K562 (cell line): ENCODE measurements around the gene APBA2. TPM values are rescaled to one million over a fixed set of nuclear protein-coding genes. Genes with fewer than 3 reads are reported as not detected.

Source experiments
- ATAC-seq: fragments of 200-7000 bp; cut with Tn5 transposase; 3 replicates; pipeline ENCODE4 v1.9.1; 2020; ENCODE audit warnings: moderate library complexity
- BruUV-seq: library from RNA; stranded (reverse); fragments of 400-500 nt; replicated peaks from 2 replicates; lab custom pipeline; 2021; lab: Mats Ljungman, UMichigan
- CTCF ChIA-PET: fragments of 300-600 bp; formaldehyde crosslinking; extraction: SDS; loops from one replicate; lab custom pipeline; 2021; ENCODE audit warnings: low intra/inter-chr PET ratio; lab: Yijun Ruan, JAX
- POLR2A ChIA-PET: fragments of 300-600, 350-650 bp; sonication (Branson Sonifier 250); formaldehyde crosslinking; extraction: SDS; loops from one replicate; lab custom pipeline; 2021; ENCODE audit warnings: antibody characterized with exemption, inconsistent platforms; lab: Yijun Ruan, JAX
- DNase-seq, 4 experiments: peaks; one replicate each; pipeline versions ENCODE4 v3.0.0 to v3.0.0-alpha.2; 2011 to 2018; ENCODE audit warnings: low spot score in 3 of 4, mixed read lengths in 3 of 4; ENCODE audit errors: extremely low read depth in 1 of 4
- FAIRE-seq: peaks from 2 replicates; lab custom pipeline; 2011; peaks lifted over from hg19 to GRCh38; lab: Jason Lieb, UNC
- H2AFZ ChIP-seq: 2 replicates; pipeline ENCODE4 v1.6.0; 2011; ENCODE audit warnings: low read depth, low read length, control low read depth, inconsistent platforms
- H3K27ac ChIP-seq: fragments of 200-600 bp; 3 replicates; pipeline ENCODE4 v1.8.0; 2011; ENCODE audit warnings: low read depth, mild to moderate bottlenecking, control low read depth, inconsistent platforms, low read length, moderate library complexity, mixed read lengths; ENCODE audit errors: extremely low read depth
- H3K27me3 ChIP-seq, 2 experiments: fragments of 300-600 bp in 1 of 2; 2 replicates in 1 of 2; 3 replicates in 1 of 2; pipeline versions ENCODE4 v1.6.0 to v1.8.0; 2011; ENCODE audit warnings: inconsistent platforms in 2 of 2, low read length in 2 of 2, mild to moderate bottlenecking in 1 of 2, mixed read lengths in 1 of 2, moderate library complexity in 1 of 2; ENCODE audit not compliant: control insufficient read depth in 2 of 2, insufficient read depth in 2 of 2
- H3K36me3 ChIP-seq: fragments of 300-600 bp; 3 replicates; pipeline ENCODE4 v1.8.0; 2011; ENCODE audit warnings: mild to moderate bottlenecking, low read length, inconsistent platforms; ENCODE audit not compliant: control insufficient read depth, insufficient read depth
- H3K4me1 ChIP-seq, 2 experiments: fragments of 200-600 bp in 1 of 2; replicated peaks in 1 of 2; 2 replicates in 1 of 2; 3 replicates in 1 of 2; pipeline versions ENCODE4 v1.5.1 to v1.8.0; 2011; ENCODE audit warnings: inconsistent platforms in 2 of 2, low read length in 2 of 2, mild to moderate bottlenecking in 1 of 2, mixed read lengths in 1 of 2, moderate library complexity in 1 of 2; ENCODE audit not compliant: control insufficient read depth in 2 of 2, insufficient read depth in 2 of 2
- H3K4me2 ChIP-seq: 2 replicates; pipeline ENCODE4 v1.6.1; 2011; ENCODE audit warnings: low read length, control low read depth, inconsistent platforms, mixed read lengths; ENCODE audit not compliant: insufficient read depth
- H3K4me3 ChIP-seq: fragments of 200-600 bp; sonication (generic), shearing (Covaris generic); 2 replicates; pipeline ENCODE4 v1.5.1; 2016; ENCODE audit warnings: control low read depth, inconsistent platforms
- H3K79me2 ChIP-seq: fragments of 200-600 bp; 3 replicates; pipeline ENCODE4 v1.8.0; 2011; ENCODE audit warnings: low read length, inconsistent platforms; ENCODE audit not compliant: control insufficient read depth, insufficient read depth
- H3K9ac ChIP-seq, 2 experiments: 2 replicates each; pipeline versions ENCODE4 v1.6.0 to v1.6.1; 2011; ENCODE audit warnings: low read depth in 2 of 2, low read length in 2 of 2, control low read depth in 1 of 2, inconsistent platforms in 1 of 2, mild to moderate bottlenecking in 1 of 2, mixed read lengths in 1 of 2; ENCODE audit not compliant: insufficient read depth in 1 of 2
- H3K9me1 ChIP-seq: one replicate; pipeline ENCODE4 v1.6.0; 2011; ENCODE audit warnings: inconsistent platforms, mild to moderate bottlenecking, low read length, moderate library complexity; ENCODE audit not compliant: control insufficient read depth, insufficient read depth
- H3K9me3 ChIP-seq: replicated peaks from 2 replicates; pipeline ENCODE4 v1.5.1; 2011; ENCODE audit warnings: low read depth, low read length, inconsistent platforms; ENCODE audit not compliant: control insufficient read depth, insufficient read depth
- H4K20me1 ChIP-seq: replicated peaks from 2 replicates; pipeline ENCODE4 v1.6.1; 2011; ENCODE audit warnings: low read length, inconsistent platforms, mixed read lengths; ENCODE audit not compliant: control insufficient read depth, insufficient read depth
- ATF6 ChIP-seq: sonication (generic); formaldehyde crosslinking; IDR thresholded peaks from 2 replicates; pipeline ENCODE4 v1.4.0; 2020; ENCODE audit warnings: mild to moderate bottlenecking, missing genetic modification reagents
- CBX8 ChIP-seq: fragments of 200-600 bp; sonication (generic); IDR thresholded peaks from 2 replicates; pipeline ENCODE4 v1.6.1; 2012; ENCODE audit warnings: borderline replicate concordance, mixed run types, low read depth, mild to moderate bottlenecking, moderate library complexity, mixed read lengths, low read length, control low read depth, inconsistent platforms; ENCODE audit not compliant: poor library complexity, severe bottlenecking; ENCODE audit errors: extremely low read depth
- FOSL1 ChIP-seq: fragments of 200-800 bp; sonication (Bioruptor generic); conservative IDR thresholded peaks from 2 replicates; pipeline ENCODE4 v1.6.1; 2016; ENCODE audit warnings: missing genetic modification characterization, missing compliant biosample characterization
- IFI16 ChIP-seq: fragments of 250-450 bp; sonication (Bioruptor Pico); IDR thresholded peaks from 2 replicates; pipeline ENCODE4 v2.1.2; 2022; ENCODE audit warnings: mild to moderate bottlenecking, inconsistent platforms
- JUND ChIP-seq, 2 experiments: IDR thresholded peaks; 2 replicates in 1 of 2; 3 replicates in 1 of 2; pipeline ENCODE4 v1.6.1; 2011; ENCODE audit warnings: borderline replicate concordance in 2 of 2, low read depth in 2 of 2, low read length in 2 of 2, improper control_type of control experiment in 1 of 2, missing biosample characterization in 1 of 2, missing genetic modification characterization in 1 of 2, missing genetic modification reagents in 1 of 2
- MAFK ChIP-seq: IDR thresholded peaks from 2 replicates; pipeline ENCODE4 v1.6.1; 2011; ENCODE audit warnings: low read length, improper control_type of control experiment
- MAZ ChIP-seq, 2 experiments: fragments of 450-650 bp in 1 of 2; sonication (generic) in 1 of 2; formaldehyde crosslinking; IDR thresholded peaks in 1 of 2; conservative IDR thresholded peaks in 1 of 2; 2 replicates each; pipeline versions ENCODE4 v1.4.0 to v1.5.0; 2020; ENCODE audit warnings: mild to moderate bottlenecking in 1 of 2, missing genetic modification reagents in 1 of 2
- NCOA1 ChIP-seq: fragments of 450-650 bp; IDR thresholded peaks from 2 replicates; pipeline ENCODE4 v1.6.1; 2016; ENCODE audit warnings: low read depth
- PHB ChIP-seq: fragments of 250-450 bp; sonication (Bioruptor Pico); IDR thresholded peaks from 2 replicates; pipeline ENCODE4 v1.5.0; 2021
- TAF1 ChIP-seq: IDR thresholded peaks from 2 replicates; pipeline ENCODE4 v1.6.1; 2011; ENCODE audit warnings: mild to moderate bottlenecking, low read length, moderate library complexity; ENCODE audit not compliant: insufficient read depth, control insufficient read depth, severe bottlenecking; ENCODE audit errors: extremely low read depth
- ZNF184 ChIP-seq: sonication (generic); formaldehyde crosslinking; IDR thresholded peaks from 2 replicates; pipeline ENCODE4 v1.5.0; 2020; ENCODE audit warnings: missing genetic modification reagents
- WGBS: fragments of 100-300 bp; shearing (Covaris generic); methylation state at CpG from one replicate; pipeline ENCODE4 v1.1.6; 2016; ENCODE audit warnings: low coverage, mixed read lengths; ENCODE audit not compliant: insufficient coverage; ENCODE audit errors: missing lambda C conversion rate; 5-methylcytosine and 5-hydroxymethylcytosine counted together
- in situ Hi-C: fragments of 300-500 bp; cut with MboI; formaldehyde crosslinking; loops from 4 replicates; pipeline ENCODE4 v1.15.0; 2018; ENCODE audit warnings: inconsistent platforms, mixed read lengths
- intact Hi-C: fragments of 100-400 bp; cut with micrococcal nuclease; formaldehyde crosslinking; loops from 2 replicates; pipeline ENCODE4 v1.14.2; 2022
- polyA plus RNA-seq, 8 experiments: library from polyadenylated mRNA; depleted of rRNA in 4 of 8; stranded (reverse) in 5 of 8; unstranded in 3 of 8; fragments of >200 nt; fragmentation: Nextera tagmentation in 2 of 8; fragmentation: Illumina TruSeq in 1 of 8; extraction: Ambion mirVana in 2 of 8; extraction: Trizol in 1 of 8; gene quantifications; 2 replicates each; pipeline versions ENCODE4 v1.2.1 to v1.2.3, GENCODE V29; 2011 to 2014; ENCODE audit warnings: inconsistent platforms in 1 of 8, missing spikeins in 1 of 8
- total RNA-seq, 7 experiments: library from RNA; depleted of rRNA in 6 of 7; stranded (reverse); fragments of >200 nt in 6 of 7; fragmentation: Illumina TruSeq in 2 of 7; extraction: Trizol in 2 of 7; gene quantifications; 2 replicates each; pipeline versions ENCODE4 v1.2.1 to v1.2.3, GENCODE V29; 2011 to 2021; ENCODE audit warnings: low replicate concordance in 1 of 7
- TF ChIP-seq, protein P1 (sequence below): sonication (generic); formaldehyde crosslinking; IDR thresholded peaks from 2 replicates; pipeline ENCODE4 v1.8.1; 2023; ENCODE audit warnings: mild to moderate bottlenecking, missing genetic modification reagents
- TF ChIP-seq, protein P2 (sequence below): sonication (generic); formaldehyde crosslinking; IDR thresholded peaks from 2 replicates; pipeline ENCODE4 v1.8.1; 2023; ENCODE audit warnings: missing genetic modification reagents, mild to moderate bottlenecking, borderline replicate concordance

Gene APBA2
- total and polyA plus RNA-seq, 9 of the 15 experiments (the other 6 are each of a cell fraction or from before 2014, with no cell fraction given): 0.24 to 40.9 (median 25.2) TPM

DNA sequence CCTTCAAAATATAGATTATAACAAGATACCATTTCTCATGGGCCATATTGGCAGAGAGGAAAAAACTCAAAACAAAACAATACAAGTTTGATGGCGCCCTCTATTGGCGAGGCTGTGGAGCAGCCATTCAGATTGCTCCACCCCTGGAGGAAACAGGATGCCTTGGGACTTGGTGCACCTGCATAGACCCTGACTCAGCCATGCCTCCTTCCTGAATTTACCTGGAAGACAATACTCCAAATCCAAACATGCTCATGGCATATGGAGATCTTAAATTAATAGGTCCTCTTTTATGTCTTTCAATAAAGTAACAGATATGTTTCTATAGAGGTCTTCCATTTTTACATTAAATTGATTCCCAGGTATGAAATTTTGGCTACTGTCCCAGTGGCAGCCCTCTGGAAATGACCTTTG is 90.0 kb downstream of the APBA2 start:
- no peak overlapping the region for H3K27ac ChIP-seq
- CTCF ChIA-PET: interaction anchor here (1.3 kb wide), 1 partner anchor 41 kb away, joined by 4 read pairs; no protein-coding TSS in a partner anchor
- H3K4me2 ChIP-seq: no peak overlapping the region
- no peak overlapping the region for H2AFZ ChIP-seq
- DNase-seq (peak; percentile 74 to 79 (median 78)), ATAC-seq (peak; percentile 88), FAIRE-seq (peak; percentile 94)
- POLR2A ChIA-PET: no interaction called here
- H3K9me1 ChIP-seq: no peaks in the 10 kb centered on the region
- H3K79me2 ChIP-seq: peaks cover 4% of the 10 kb centered on the region; the same call in 1 of the 3 replicates
- in situ Hi-C loops: no loop called here
- H3K4me3 ChIP-seq: no peak overlapping the region
- H3K9me3 ChIP-seq: no peaks in the 10 kb centered on the region
- 0% methylated on average over 2 of the region's 2 CpGs for WGBS
- intact Hi-C loops: no loop called here
- no peak overlapping the region for H3K9ac ChIP-seq
- H4K20me1 ChIP-seq: peaks cover 3% of the 10 kb centered on the region; the same call in 1 of the 2 replicates
- H3K4me1 ChIP-seq: peaks cover 5% of the 10 kb centered on the region in 2 experiments
- no TSS peak for BruUV-seq
- H3K36me3 ChIP-seq: no peaks in the 10 kb centered on the region
- no peaks in the 10 kb centered on the region for H3K27me3 ChIP-seq
- TF ChIP-seq MAZ (CRISPR knock-in tag; conservative IDR thresholded peaks at IDR 0.05 in 1 of 2, IDR thresholded peaks at IDR 0.05 in 1 of 2) (no peak), JUND (IDR thresholded peaks at IDR 0.05; ENCODE audit: borderline replicate concordance, low read depth, low read length) (no peak), JUND (tag; IDR thresholded peaks at IDR 0.05; ENCODE audit: borderline replicate concordance, low read depth, low read length) (0 out of 3 replicates have a peak, but pooled peaks have one; percentile 14), PHB (CRISPR knock-in tag) (no peak), NCOA1 (no peak), IFI16 (CRISPR knock-in tag) (no peak), ZNF184 (CRISPR knock-in tag) (no peak), CBX8 (no peak), TAF1 (no peak), MAFK (no peak), FOSL1 (no peak), ATF6 (CRISPR knock-in tag) (no peak)
- TF ChIP-seq, protein P1, sequence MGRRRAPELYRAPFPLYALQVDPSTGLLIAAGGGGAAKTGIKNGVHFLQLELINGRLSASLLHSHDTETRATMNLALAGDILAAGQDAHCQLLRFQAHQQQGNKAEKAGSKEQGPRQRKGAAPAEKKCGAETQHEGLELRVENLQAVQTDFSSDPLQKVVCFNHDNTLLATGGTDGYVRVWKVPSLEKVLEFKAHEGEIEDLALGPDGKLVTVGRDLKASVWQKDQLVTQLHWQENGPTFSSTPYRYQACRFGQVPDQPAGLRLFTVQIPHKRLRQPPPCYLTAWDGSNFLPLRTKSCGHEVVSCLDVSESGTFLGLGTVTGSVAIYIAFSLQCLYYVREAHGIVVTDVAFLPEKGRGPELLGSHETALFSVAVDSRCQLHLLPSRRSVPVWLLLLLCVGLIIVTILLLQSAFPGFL: no peak
- TF ChIP-seq, protein P2, sequence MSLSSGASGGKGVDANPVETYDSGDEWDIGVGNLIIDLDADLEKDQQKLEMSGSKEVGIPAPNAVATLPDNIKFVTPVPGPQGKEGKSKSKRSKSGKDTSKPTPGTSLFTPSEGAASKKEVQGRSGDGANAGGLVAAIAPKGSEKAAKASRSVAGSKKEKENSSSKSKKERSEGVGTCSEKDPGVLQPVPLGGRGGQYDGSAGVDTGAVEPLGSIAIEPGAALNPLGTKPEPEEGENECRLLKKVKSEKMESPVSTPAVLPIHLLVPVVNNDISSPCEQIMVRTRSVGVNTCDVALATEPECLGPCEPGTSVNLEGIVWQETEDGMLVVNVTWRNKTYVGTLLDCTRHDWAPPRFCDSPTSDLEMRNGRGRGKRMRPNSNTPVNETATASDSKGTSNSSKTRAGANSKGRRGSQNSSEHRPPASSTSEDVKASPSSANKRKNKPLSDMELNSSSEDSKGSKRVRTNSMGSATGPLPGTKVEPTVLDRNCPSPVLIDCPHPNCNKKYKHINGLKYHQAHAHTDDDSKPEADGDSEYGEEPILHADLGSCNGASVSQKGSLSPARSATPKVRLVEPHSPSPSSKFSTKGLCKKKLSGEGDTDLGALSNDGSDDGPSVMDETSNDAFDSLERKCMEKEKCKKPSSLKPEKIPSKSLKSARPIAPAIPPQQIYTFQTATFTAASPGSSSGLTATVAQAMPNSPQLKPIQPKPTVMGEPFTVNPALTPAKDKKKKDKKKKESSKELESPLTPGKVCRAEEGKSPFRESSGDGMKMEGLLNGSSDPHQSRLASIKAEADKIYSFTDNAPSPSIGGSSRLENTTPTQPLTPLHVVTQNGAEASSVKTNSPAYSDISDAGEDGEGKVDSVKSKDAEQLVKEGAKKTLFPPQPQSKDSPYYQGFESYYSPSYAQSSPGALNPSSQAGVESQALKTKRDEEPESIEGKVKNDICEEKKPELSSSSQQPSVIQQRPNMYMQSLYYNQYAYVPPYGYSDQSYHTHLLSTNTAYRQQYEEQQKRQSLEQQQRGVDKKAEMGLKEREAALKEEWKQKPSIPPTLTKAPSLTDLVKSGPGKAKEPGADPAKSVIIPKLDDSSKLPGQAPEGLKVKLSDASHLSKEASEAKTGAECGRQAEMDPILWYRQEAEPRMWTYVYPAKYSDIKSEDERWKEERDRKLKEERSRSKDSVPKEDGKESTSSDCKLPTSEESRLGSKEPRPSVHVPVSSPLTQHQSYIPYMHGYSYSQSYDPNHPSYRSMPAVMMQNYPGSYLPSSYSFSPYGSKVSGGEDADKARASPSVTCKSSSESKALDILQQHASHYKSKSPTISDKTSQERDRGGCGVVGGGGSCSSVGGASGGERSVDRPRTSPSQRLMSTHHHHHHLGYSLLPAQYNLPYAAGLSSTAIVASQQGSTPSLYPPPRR (CRISPR knock-in tag): no peak
